Jurkat, Clone E6-1 (cell line): ENCODE measurements around the gene P2RX3.

ENCODE experiments used
- DNase-seq: peaks from one replicate; pipeline ENCODE4 v3.0.0-alpha.2; 2011; ENCODE audit warnings: low read depth, low spot score
- H3K4me3 ChIP-seq: 2 replicates; pipeline ENCODE4 v1.5.1; 2011; ENCODE audit warnings: mild to moderate bottlenecking, low read length, control low read depth, moderate library complexity

Gene P2RX3

DNA sequence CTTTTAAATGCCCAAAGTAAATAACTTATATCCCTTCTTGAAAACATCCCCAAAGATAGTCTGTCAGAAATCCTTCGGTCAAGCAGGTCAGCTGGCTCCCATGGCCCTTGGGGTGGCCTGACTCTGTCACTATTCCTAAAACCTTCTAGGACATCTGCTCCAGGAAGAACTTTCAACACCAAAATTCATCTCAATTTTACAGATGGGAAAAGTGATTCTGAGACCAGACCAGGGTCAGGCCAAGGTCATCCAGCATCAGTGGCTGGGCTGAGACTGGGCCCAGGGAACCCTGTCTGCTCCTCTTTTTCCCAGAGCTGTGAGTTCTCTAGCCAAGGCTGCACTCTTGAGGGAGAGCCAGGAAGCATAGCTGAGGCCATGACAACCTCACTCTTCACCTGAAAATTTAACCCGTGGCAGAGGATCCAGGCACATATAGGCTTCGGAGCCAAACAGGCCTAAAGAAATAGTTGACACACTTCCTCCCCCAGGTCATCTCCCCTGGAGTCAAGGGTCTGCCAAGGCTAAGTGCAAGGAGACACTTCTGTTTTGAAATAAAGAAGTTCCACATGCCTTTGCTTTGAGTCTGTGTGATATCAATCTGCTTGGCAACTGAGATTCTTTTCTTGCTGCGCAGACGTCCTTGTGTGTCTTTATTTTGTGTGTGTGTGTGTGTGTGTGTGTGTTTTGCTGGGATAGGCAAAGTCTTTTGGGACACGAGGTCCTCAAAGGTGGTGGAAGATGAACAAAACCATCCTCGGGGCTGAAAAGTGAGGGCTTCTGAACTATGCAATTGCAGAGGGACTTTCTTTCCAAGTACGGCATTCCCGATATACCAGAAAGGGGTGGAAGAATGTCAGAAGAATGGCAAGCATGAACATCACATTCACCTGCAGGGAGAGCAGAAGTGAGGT, 69.1 kb downstream of the P2RX3 start:
- no peak overlapping the region for H3K4me3 ChIP-seq
- no peak for DNase-seq

DNA sequence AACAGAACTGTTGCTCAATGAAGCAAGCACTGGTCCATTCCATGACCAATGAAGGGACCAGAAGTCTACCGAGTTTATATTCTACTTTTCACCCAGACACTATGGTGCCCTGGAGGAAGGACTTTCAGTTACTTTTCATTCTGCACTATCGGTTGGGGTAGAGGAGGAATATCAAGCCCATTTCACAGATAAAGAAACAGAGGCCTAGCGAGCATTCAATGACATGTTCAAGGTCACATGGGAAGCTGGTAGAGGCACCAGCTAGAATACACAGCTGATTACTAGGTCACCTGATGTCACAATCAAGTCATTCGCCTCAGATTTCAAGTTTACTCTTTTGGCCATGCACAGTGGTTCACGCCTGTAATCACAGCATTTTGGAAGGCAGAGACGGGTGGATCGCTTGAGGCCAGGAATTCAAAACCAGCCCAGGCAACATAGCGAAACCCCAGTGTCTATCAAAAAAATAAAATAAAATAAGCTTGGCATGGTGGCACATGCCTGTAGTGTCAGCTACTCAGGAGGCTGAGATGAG, 69.9 kb downstream of the P2RX3 start:
- DNase-seq = no peak

DNA sequence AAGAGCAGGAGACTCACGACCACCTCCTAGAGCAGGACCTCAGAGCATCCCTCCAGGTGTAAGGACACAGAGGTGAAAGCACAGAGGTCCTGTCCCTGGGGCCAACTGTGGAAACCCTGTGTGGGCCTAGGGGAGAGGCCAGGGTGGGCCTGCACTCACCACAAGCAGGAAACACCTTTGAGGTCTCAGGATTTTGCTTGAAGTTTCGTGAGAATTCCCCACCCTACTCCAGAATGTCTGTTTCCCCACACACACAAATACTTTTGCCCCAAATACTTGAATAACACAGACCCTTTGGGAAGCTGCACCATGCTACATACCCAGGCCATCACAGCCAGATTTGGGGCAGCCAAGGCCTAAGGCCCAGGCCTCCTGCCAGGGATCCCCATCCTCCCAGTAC, 70.6 kb downstream of the P2RX3 start:
- no peak overlapping the region for H3K4me3 ChIP-seq
- no peak for DNase-seq

More for the DNA sequence above, 69.9 kb downstream of the P2RX3 start:
- no peak overlapping the region for H3K4me3 ChIP-seq

DNA sequence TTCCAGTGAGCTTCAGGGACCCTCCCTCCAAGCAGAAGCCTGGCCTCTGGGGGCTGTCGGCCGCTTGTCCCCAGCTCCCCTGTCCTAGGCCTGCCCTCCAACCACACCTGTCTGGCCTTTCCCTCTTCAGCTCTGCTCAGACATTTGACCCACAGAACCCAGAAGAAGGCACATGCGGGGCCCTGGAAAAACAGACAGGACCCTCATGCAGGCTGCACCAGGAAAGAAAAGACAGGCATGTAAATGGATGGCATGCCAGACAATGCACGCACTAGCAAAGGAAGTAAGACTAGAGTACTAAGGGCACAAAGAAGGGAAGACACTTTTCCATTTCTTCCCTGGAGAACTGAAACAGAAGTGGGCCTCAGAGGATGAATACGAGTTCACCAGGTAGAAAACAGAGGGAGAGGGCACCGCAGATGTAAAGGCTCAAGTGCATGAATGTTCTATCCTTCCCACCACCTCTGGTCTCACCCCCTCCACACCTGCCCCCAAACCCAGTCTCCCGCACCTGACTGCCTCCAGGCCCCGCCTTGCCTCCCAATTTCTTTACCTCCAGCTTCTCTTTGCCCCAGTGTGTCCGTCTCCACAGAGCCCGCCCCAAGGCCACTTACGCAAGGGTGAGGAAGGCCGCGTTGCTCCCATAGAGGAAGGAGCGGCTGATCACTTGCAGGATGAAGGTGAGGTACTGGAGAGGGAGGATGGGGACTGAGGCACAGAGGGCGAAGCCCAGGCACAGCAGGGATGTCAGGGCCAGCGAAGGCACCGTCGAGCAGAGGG, 71.4 kb downstream of the P2RX3 start:
- DNase-seq = no peak
- no peak overlapping the region for H3K4me3 ChIP-seq

DNA sequence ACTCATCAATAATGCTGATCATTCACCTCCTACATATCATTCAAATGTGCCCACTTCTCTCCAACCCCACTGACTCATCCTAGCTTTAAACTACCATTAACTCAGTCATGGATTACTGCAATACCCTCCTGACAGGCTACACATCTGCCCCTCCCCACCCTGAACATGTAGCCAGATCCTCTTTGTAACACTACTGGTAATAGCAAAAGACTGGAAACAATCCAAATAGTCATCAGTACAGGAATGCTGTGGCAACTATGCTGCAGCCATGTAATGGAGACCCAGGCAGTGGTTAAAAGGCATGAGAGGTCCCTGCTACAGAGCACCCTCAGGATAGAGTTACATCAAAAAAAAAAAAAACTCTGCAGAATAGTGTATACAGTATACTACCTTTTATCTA, 72.1 kb downstream of the P2RX3 start:
- no peak overlapping the region for H3K4me3 ChIP-seq
- no peak for DNase-seq

DNA sequence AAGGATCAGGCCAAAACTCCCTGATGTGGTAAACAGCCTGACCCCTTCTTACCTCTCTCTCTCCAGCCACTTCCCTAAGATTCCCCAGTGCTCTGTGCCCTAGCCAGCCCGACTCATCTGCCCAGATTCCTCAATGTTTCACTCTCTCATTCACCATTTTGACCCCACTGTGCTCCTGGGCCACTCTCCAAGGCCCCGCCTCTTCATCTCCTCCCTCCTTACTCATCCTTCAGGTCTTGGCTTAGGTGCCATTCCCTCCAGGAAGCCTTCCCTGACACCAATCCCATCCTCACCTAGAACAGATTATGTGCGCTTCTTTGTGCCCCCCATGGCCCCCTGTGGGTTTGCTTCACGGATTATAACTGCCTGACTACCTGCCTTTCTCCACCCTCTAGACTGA, 75.5 kb downstream of the P2RX3 start:
- H3K4me3 ChIP-seq = no peak overlapping the region
- no peak for DNase-seq

DNA sequence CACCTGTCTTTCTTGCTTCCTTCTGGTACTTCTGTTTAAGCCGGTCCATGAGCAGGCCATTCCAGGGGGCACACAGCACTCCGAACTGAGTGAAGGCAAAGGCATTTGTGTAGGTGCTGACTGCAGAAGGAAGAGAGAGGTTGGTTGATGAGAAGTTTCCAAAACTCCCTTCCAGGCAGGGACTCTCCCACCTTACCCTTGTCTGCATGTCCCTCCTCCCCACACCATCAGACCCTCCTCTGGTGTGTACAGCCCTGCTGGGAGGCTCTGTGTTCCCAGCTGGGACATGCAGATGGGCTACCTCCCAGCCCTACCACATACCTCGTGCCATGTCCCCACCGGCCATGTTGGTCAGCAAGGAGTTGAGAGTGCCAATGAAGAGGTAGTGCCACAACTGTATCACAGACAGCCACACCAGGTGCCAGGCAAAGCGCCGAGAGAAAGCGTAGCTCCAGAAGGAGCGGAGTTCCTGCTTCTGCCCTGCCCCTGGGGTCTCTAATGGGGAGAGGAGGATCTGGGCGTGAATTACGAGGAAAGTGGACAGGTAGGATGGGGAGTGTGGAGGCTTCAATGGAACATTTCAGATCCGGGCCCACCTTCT, 76.6 kb downstream of the P2RX3 start:
- no peak for DNase-seq
- no peak overlapping the region for H3K4me3 ChIP-seq

DNA sequence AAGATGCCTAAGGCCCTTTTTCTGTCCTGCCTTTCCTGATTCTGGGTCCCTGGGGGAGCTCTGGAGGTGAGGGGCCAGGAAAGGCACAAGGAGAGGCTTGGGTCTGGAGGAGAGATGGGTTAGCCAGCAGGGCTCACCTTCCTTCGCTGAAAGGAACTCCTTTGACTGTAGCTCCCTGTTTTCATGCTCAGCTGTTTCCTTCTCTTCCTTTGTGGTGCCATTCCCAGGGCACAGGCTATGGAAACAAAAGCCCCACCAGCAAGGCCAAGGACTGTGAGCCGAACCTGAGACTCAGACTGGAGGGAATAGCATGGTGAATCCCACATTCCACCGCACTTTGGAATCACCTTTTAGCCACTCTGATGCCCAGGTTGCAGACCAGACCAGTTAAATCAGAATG, 78.3 kb downstream of the P2RX3 start:
- DNase-seq = no peak
- no peak overlapping the region for H3K4me3 ChIP-seq

DNA sequence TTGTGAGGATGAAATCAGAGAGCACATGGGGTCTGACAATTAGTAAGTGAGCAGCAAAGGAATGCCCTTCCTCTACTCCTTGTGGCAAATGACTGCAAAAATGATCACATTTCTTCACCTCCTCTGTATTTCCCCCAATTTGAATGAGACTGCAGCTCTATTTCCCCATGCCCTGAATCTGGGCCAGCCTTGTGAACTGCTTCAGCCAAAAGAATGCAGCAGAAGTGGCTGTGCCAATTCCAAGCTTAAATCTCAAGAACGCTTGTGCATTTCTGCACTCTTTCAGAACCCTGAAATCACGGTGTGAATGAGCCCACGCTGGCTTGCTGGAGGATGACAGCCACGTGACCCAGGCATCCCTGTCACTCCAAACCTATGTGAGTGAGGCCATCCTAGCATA, 78.9 kb downstream of the P2RX3 start:
- no peak overlapping the region for H3K4me3 ChIP-seq
- no peak for DNase-seq

DNA sequence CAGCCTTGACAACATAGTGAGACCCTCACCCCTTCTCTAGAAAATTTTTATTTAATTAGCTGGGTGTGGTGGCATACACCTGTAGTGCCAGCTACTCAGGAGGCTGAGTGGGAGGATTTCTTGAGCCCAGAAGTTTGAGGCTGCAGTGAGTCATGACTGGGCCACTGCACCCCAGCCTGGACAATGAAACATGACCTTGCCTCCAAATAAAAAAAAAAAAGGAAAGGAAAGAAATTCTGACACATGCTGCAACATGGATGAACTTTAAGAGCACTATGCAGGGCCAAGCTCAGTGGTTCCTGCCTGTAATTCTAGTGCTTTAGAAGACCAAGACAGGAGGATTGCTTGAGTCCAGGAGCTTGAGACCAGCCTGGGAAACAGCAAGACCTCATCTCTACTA, 80.0 kb downstream of the P2RX3 start:
- H3K4me3 ChIP-seq = no peak overlapping the region
- no peak for DNase-seq

DNA sequence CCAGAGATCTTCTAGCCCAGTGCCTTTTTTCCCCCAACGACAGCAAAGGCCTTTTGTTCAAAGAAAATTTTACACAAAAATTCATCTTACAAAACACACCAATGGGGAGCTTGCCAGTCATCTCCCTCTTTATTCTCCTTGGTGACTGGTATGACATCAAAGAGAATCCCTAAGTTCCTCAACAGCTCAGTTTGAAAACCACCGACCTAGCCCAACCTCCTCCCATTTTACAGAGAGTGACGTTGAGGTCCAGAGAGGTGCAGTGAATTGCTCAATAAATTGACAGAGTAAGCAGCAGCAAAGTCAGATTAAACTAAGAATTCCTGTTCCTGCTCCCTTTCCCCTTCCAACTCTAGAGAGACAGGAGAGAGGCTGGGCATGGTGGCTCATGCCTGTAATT, 81.0 kb downstream of the P2RX3 start:
- H3K4me3 ChIP-seq = no peak overlapping the region
- DNase-seq = no peak

DNA sequence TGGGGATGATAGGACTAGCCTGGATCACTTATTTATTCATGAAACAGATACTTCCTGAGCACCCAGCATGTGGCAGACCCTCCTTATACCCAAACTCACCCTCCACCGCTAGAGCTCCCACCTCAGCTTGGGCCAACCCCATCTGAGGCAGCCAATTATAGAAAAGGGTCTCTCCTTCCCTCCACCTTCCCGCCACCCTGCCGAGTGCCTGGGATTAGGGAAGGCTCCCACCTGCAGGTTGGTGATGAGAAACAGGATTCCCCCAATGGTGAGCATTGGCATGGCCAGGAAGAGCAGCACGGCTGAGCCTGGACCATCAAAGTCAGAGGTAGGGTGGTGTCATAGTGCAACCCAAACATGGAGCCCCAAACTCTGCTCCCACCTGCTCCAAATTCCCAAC, 82.9 kb downstream of the P2RX3 start:
- no peak overlapping the region for H3K4me3 ChIP-seq
- no peak for DNase-seq

DNA sequence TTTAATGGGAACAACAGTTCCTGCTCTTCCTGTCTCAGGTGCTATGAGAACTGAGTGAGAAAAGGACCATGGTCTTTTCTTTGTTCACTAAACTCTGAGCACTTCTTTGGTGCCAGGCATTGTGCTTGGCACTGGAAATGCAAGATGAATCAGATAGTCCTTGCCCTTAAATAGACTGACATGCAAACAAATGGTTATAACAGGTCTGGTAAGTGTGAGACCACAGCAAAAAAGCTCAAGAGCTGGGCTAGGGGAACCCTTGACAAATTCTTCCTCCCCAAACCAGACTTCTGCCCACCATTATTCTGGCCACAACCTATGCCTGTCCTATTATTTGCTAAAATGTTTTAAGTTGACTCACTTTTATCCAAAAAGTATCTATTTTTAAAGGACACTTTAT, 83.7 kb downstream of the P2RX3 start:
- H3K4me3 ChIP-seq = no peak overlapping the region
- no peak for DNase-seq
